NCI-H1105 (cell line): ENCODE data around the gene BCAM.
"Not testable (repeated sequence)": the region's sequence is repeated elsewhere in the genome, so short reads cannot be mapped to it uniquely, and the experiment has no call there.

Source experiments
- DNase-seq: peaks from one replicate; lab custom pipeline; 2025; lab: John Stamatoyannopoulos, UW

Gene BCAM, protein sequence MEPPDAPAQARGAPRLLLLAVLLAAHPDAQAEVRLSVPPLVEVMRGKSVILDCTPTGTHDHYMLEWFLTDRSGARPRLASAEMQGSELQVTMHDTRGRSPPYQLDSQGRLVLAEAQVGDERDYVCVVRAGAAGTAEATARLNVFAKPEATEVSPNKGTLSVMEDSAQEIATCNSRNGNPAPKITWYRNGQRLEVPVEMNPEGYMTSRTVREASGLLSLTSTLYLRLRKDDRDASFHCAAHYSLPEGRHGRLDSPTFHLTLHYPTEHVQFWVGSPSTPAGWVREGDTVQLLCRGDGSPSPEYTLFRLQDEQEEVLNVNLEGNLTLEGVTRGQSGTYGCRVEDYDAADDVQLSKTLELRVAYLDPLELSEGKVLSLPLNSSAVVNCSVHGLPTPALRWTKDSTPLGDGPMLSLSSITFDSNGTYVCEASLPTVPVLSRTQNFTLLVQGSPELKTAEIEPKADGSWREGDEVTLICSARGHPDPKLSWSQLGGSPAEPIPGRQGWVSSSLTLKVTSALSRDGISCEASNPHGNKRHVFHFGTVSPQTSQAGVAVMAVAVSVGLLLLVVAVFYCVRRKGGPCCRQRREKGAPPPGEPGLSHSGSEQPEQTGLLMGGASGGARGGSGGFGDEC

DNA sequence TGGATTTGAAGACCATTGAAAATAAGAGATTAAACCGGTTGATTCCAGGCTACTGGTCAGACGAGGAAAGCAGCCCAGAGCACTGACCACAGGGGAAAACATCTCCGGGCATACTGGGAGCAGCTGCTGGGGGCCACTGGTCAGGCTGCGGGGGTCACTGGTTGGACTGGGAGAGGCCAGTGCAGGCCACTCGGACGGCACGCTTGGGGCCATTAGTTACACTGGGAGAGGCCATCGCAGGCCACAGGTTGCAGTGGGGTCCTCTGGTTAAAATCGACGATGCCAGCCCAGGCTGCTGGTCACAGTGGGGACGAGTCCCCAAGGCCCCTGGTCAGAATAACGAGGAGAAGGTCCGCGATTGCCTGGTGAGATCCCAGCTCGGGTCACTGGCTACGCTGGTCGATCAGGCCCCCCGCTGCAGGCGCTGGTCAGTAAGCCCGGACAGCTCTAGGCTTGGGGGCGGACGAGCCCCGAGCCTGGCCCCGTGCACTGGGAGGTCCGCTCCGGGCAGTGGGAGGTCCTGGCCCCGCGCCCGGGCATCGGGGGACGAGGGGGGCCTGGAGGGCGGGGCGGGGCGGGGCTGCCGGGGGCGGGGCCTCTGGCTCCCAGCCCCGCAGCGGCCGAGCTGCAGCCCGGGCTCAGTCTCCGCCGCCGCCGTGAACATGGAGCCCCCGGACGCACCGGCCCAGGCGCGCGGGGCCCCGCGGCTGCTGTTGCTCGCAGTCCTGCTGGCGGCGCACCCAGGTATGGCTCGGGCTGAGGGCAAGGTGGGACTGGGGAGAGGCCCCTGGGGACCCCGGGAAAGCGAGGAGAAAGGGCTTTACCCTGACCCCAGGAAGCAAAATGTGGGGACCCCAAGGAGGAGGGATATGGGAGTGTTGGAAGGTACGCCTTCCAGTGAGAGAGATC is at the start of gene BCAM:
BCAM (plus strand) TSS at position 641 of the 909 bp plus-strand sequence; CDS start at position 663, 22 bp downstream.
- DNase-seq = peak; percentile 51

DNA sequence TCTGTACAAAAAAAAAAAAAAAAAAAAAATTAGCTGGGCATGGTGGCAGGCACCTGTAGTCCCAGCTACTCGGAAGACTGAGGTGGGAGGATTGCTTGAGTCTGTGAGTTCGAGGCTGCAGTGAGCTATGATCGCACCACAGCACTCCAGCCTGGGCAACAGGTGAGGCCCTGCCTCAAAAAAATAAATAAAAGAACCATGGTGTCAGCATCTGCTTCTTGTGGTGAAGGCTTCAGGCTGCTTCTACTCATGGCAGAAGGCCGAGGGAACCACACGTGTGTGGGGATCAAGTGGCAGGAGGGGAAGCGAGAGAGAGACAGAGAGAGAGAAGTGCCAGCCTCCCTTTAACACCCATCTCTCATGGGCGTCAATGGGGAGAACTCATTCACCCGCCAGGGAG is 46.9 kb upstream of the BCAM start:
- no peak for DNase-seq

DNA sequence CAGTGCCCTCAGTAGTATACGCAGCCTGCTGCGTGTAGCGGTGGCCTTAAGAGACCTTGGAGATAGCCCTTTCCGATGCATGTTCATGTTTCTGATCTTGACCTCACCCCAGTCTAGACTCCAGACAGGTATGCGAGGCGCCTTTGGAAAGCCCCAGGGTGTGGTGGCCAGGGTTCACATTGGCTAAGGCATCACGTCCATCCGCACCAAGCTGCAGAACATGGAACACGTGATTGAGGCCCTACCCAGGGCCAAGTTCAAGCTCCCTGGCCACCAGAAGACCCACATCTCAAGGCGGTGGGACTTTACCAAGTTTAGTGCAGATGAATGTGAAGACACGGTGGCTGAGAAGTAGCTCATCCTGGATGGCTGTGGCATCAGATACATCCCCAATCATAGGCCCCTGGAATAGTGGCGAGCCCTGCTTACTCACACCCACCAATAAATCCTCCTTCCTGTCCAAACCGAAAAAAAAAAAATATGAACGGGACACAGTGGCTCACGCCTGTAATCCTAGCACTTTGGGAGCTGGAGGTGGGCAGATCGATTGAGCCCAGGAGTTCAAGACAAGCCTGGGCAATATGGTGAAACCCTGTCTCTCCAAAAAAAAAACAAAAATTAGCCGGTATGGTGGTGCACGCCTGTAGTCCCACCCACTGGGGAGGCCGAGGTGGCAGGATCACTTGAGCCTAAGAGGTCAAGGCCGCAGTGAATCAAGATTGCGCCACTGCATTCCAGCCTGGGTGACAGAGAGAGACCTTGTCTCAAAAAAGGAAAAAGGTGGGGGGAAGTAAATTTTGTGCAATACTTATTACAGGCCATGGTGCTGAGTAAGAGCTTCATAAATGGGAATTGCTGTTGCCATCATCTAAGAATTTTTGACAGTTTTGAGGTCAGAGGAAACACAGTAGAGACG is 43.6 kb upstream of the BCAM start:
- no peak for DNase-seq

DNA sequence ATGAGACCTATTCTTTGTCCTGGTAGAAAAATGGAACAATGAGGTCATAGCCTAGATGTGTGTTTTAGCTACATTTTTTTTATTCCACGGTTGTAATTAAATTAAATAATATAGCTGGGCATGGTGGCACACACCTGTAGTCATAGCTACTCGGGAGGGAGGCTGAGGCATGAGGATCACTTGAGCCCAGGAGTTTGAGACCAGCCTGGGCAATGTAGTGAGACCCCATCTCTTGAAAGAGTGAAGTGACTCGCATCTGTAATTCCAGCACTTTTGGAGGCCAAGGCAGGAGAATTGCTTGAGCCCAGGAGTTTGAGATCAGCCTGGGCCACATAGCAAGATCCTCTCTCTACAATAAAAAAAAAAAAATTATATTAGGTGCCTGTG is 43.0 kb upstream of the BCAM start:
- DNase-seq = no peak

DNA sequence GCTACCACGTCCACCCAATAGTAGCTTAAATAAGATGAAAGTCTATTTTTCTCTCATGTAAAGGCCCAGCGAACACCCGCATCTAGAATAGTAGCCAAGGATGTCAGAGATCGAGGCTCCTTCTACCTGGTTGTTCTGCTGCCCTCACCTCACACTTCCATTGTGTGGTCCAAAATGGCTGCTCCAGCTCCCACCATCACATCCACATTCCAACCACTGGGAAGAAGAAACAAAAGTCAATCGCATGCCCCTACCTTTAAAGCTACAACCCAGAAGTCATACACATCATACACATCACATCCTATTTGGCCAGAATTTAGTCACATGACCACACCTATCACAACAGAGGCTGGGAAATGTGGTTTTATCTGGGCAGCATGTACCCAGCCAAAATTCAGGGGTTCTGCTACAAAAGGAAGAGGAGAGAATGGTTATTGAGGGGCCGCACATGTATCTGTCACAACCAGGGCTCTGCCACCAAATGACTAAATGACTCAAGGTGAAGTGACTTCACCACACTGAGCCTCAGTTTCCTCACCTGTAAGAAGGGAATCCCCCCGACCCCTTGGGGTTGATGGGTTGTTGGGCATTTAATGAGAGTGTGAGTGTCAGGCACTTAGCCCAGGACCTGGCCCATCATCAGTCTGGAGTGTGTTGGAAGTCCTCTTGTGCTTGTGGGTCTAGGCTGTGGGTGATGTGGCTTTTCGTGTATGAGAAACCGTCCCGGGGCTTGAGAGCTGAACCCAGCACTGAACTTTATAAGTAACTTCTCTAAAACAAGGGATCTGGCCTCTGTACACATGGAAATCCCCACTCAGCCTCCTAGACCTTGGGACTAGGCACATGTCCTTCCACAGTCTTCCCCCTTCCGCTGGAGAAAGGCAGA is 41.4 kb upstream of the BCAM start:
- no peak for DNase-seq

DNA sequence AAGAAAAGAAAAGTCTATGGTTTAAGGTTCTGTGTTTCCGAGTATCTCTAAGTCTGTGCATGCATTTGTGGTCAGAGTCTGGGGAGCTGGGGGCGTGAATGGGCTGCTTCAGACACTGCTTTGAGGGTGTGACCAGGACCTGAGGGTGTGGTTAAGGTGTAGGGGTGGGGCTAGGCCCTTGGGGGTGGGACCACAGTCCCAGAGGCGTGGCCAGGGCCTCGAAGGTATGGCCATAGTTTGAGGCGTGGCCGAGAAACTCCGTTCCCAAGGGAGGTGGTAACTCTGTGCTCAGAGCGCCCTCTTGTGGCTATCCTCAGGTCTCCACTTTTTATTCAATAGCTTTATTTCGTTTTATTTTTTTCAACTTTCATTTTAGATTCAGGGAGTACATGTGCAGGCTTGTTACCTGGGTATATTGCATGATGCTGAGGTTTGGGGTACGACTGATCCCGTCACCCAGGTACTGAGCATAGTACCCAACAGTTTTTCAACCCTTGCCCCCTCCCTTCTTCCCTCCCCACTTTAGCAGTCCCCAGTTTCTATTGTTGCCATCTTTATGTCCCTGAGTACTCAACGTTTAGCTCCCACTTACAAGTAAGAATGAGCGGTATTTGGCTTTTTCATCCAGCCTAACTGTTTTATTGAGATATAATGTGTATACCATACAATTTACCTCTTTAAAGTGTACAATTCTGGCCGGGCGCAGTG is 38.2 kb upstream of the BCAM start:
- DNase-seq = peak; percentile 71

DNA sequence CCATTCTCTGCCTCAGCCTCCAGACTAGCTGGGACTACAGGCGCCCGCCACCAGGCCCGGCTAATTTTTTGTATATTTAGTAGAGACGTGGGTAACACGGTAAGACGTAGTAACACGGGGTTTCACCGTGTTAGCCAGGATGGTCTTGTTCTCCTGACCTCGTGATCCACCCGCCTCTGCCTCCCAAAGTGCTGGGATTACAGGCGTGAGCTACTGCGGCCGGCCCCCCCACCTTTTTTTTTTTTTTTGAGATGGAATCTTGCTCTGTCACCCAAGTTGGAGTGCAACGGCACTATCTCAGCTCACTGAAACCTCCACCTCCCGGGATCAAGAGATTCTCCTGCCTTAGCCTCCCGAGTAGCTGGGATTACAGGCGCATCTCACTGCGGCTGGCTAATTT is 36.8 kb upstream of the BCAM start:
- DNase-seq = not testable (repeated sequence)

DNA sequence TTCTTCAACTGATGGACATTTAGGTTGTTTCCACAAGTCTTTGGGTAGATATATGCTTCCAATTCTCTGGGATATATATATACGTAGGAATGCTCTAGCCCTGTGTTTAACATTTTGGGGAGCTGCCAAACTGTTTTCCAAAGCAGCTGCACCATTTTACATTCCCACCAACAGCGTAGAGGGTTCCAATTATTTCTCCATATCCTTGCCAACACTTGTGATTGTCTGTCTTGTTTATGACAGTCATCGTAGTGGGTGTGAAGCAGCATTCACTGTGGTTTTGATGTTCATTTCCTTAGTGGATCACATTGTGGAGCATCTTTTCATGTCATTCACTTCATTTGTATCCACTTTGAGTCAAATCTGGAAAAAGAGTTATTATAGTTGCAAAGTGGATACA is 35.9 kb upstream of the BCAM start:
- DNase-seq = no peak

DNA sequence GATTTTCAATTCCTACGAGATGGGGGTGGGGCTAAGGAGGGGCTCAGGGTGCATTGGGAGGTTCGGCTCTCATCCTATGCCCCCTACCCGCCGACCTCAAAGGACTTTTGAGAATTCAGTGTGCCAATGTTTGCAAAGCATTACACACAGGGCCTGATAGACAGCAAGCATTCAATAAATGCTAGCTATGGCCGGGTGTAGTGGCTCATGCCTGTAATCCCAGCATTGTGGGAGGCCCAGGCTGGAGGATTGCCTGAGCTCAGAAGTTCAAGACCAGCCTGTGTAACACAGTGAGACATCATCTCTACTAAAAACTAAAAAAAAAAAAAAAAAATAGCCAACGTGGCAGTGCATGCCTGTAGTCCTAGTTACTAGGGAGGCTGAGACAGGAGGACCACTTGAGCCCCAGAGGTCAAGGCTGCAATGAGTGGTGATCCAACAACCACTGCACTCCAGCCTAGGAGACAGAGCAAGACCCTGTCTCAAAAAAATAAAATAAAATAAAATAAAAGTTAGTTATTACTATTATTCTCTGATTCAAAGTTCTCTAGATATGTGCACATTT is 33.1 kb upstream of the BCAM start:
- no peak for DNase-seq

DNA sequence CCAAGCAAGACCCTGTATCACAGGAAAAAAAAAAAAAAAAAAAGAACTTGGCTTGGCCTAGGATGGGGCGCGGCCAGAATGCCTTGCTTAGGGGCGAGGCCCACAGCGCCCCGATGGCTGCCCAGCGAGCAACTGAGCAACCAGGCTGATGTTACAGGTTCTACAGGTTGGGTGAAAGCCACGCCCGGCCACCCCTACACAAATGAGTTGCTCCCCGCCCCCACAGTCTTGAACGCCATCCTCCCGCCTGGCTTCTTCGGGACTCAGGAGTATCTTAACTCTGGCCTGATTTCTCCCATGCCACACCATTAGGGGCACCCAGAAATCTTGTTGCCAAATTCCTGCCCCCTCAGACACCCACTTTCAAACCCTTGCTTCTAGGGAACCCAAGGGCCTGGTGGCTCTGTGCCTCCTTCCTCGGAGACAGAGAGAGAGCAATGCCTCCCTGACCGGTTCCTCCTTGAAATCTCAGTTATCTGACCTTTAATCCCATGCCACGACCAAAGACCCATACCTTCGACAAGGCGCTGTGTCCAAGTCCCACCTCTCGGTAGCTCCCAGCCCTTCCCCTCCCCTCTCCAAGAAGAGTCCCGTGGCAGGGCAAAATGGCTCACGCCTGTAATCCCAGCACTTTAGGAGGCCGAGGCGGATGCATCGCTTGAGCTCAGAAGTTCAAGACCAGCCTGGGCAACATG is 32.4 kb upstream of the BCAM start:
- DNase-seq = no peak

DNA sequence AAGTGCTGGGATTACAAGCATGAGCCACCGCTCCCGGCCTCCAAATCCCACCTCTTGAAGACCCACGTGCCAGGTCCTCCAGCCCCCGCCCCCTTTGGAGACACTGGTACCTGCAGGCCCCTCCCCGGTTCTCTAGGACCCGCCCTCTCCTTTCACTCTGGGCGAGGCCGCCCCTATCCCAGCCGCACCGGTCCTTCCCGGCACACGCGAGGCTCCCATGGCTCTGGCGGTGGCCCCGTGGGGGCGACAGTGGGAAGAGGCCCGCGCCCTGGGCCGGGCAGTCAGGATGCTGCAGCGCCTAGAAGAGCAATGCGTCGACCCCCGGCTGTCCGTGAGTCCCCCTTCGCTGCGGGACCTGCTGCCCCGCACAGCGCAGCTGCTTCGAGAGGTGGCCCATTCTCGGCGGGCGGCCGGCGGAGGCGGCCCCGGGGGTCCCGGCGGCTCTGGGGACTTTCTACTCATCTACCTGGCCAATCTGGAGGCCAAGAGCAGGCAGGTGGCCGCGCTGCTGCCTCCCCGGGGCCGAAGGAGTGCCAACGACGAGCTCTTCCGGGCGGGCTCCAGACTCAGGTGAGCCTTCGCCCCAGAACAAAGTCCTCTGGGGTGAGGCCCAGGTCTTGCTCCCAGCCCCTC is 31.1 kb upstream of the BCAM start, which contains the start of gene CBLC:
CBLC (plus strand) TSS at position 176 of the 633 bp plus-strand sequence; CDS start at position 218, 42 bp downstream.
- DNase-seq = no peak

DNA sequence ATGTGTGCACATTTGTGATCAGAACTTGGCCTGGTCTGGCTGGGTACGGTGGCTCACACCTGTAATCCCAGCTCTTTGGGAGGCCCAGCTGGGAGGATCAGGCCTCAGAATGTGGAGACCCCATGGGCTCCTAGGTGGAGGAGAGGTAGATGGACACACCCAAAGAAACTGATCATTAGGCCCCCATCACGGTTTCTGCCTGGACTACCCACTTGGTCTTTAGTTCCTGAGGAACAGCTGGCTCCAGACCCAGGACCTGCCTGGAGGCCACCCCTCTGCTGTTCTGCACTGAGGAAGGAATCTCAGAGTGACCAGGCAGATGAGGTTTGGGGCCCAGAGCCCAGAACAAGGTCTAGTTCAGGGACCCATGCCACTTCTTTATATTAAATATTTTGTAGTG is 29.8 kb upstream of the BCAM start:
- no peak for DNase-seq

DNA sequence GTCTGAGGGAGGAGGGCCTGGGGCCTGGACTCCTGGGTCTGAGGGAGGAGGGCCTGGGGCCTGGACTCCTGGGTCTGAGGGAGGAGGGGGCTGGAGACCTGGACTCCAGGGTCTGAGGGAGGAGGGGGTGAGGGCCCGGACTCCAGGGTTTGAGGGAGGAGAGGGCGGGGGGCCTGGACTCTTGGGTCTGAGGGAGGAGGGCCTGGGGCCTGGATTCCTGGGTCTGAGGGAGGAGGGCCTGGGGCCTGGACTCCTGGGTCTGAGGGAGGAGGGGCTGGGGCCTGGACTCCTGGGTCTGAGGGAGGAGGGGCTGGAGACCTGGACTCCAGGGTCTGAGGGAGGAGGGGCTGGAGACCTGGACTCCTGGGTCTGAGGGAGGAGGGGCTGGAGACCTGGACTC is 27.2 kb upstream of the BCAM start:
- not testable (repeated sequence) for DNase-seq

DNA sequence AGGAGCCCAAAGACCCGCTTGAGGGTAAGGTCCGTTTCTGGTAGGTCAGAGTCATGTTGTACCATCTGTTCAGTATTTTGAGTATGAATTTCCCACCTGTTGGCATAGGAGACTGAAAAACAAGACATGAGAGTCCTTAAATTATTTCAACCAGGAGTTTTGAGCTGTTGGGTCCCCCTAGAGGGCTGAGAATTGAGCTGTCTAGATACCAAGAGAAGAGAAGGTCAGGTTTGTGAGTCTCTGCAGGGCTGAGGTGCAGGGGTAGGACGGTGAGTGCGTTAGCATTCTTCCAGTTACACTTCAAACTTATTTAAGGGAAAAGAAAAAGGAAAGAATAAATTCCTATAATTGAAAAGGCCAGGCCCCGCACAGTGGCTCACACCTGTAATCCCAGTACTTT is 26.2 kb upstream of the BCAM start:
- DNase-seq = no peak

DNA sequence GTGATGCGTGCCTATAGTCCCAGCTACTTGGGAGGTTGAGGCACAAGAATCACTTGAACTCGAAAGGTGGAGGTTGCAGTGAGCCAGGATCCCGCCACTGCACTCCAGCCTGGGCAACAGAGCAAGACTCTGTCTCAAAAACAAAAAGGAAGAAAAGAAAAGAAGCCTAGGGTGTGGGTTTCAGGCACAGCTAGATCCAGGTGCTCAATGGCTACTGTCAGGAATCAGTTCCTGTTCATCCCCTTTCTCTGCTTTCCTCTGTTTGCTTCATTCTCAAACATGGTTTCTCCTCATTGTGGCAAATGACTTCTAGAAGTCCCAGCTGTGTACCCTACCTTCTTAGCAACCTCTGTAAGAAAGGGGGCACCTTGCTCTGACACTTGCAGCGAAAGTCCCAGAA is 25.4 kb upstream of the BCAM start:
- no peak for DNase-seq

DNA sequence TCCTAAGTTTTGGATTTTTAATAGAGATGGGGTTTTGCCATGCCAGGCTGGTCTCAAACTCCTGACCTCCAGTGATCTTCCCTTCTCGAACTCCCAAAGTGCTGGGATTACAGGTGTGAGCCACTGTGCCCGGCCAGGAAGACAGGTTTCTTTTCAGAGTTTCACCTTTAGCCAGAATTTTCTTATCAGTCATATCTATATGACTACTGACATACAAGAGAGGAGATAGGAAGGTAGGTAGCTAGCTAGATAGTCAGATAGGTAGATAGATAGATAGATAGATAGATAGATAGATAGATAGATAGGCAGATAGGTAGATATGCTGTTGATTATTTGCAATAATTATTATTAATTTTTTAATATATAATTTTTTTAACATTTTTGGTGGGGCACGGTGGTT is 23.6 kb upstream of the BCAM start:
- no peak for DNase-seq

DNA sequence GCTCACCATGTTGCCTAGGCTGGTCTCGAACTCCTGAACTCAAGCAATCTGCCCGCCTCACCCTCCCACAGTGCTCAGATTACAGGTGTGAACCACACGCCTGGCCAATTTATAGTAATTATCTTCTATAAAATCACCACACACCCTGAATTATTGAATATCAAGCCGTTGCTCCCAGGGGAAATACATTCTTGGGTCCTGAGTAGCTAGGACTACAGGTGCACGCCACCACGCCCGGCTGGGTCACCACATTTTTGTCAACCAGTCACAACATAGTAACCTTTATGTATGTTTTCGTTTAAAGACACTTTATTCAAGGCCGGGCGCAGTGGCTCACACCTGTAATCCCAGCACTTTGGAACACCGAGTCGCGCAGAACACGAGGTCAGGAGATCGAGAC is 22.9 kb upstream of the BCAM start:
- DNase-seq = no peak

DNA sequence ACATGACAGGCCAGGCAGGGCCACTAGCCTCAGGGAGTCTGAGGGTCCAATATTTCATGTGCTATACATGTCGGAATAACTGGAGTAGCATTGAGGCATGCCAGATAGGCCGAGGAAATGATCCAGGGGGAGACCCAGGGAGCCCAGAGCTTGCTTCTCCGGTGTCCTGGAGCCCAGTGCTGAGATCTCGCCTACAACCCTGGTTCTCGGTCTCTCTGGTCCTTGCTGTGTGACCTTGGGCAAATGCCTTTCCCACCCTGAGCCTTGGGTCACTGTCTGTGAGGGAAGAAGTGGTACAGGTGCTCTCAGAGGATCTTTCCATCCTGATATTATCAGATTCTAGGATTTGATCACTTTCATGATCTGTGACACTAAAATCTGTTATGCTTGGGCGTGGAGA is 19.9 kb upstream of the BCAM start:
- DNase-seq = no peak
